ENCODE results near the gene ABTB2. TPM values are rescaled to one million over a fixed set of nuclear protein-coding genes. Genes with fewer than 3 reads are reported as not detected.

The ABTB2 gene
- total and polyA plus RNA-seq, 9 of the 15 experiments (the other 6 are each of a cell fraction or from before 2014, with no cell fraction given), result 0.03 to 0.18 (median 0.12) TPM; not detected in 2

- TF ChIP-seq ZNF740 (CRISPR knock-in tag; IDR thresholded peaks at IDR 0.05) (peak; percentile 91), ZNF740 (tag; IDR thresholded peaks at IDR 0.05) (no peak), SREBF1 (IDR thresholded peaks at IDR 0.05; ENCODE audit: borderline replicate concordance, low read depth, low read length) (no peak), CTCF (IDR thresholded peaks at IDR 0.05 in 2 of 3, conservative IDR thresholded peaks at IDR 0.05 in 1 of 3; ENCODE audit: insufficient read depth in 2 of 3, low read depth in 1 of 3, low read length in 3 of 3) (peak in 2 of 3 experiments; percentile 16 to 25; a peak in 3 of 6 replicates), CHAMP1 (IDR thresholded peaks at IDR 0.05) (0 out of 2 replicates have a peak, but pooled peaks have one; percentile 37), RNF2 (IDR thresholded peaks at IDR 0.05) (peak; percentile 74; the same call in 1 of the 2 replicates), ZNF174 (CRISPR knock-in tag; IDR thresholded peaks at IDR 0.05) (no peak), MTA1 (IDR thresholded peaks at IDR 0.05; ENCODE audit: borderline replicate concordance) (peak; percentile 99), ZNF785 (CRISPR knock-in tag; IDR thresholded peaks at IDR 0.05) (no peak), ZBTB9 (CRISPR knock-in tag; IDR thresholded peaks at IDR 0.05) (peak; percentile 83; the same call in 1 of the 2 replicates), ELF1 (tag; IDR thresholded peaks at IDR 0.05) (peak; percentile 69), SPI1 (IDR thresholded peaks at IDR 0.05; ENCODE audit: borderline replicate concordance, low read depth, low read length) (0 out of 2 replicates have a peak, but pooled peaks have one; percentile 27), KLF10 (CRISPR knock-in tag; IDR thresholded peaks at IDR 0.05) (no peak), CREB3L1 (IDR thresholded peaks at IDR 0.05; ENCODE audit: borderline replicate concordance, low read depth) (peak; percentile 75), L3MBTL2 (IDR thresholded peaks at IDR 0.05) (peak; percentile 82), ZNF134 (CRISPR knock-in tag; conservative IDR thresholded peaks at IDR 0.05) (no peak), FUS (optimal IDR thresholded peaks at IDR 0.05; ENCODE audit: low read depth, low read length) (no peak), NFIC (IDR thresholded peaks at IDR 0.05) (peak; percentile 23; the same call in 1 of the 2 replicates)
These were observed 252.5 kb downstream of the ABTB2 start, which contains the start of gene NAT10 (continued) for GRCh38 chr11:34105079-34105956.

Data from K562 (cell line).